ENCODE data around the gene ITPK1. TPM values are rescaled to one million over a fixed set of nuclear protein-coding genes. Genes with fewer than 3 reads are reported as not detected.

The ITPK1 gene
- total RNA-seq, 1 experiment from 2014 or later: 133 TPM

- Mint-ChIP-seq H3K9me3 (ENCODE audit: unreplicated experiment) (no peaks in the 10 kb centered on the region), H3K27me3 (ENCODE audit: insufficient read depth, unreplicated experiment) (no peaks in the 10 kb centered on the region), H3K4me1 (ENCODE audit: insufficient read depth, unreplicated experiment) (peaks cover 18% of the 10 kb centered on the region), H3K36me3 (ENCODE audit: insufficient read depth, unreplicated experiment) (peaks cover 9% of the 10 kb centered on the region), H3K27ac (ENCODE audit: low read depth, unreplicated experiment) (no peak overlapping the region), H3K4me3 (ENCODE audit: unreplicated experiment) (no peak overlapping the region)
- CTCF ChIA-PET: no interaction called here
- DNase-seq (ENCODE audit: unreplicated experiment): no peak
- no peak for TF ChIP-seq CTCF (IDR thresholded peaks at IDR 0.05; ENCODE audit: unreplicated experiment)
- intact Hi-C loops (cut with micrococcal nuclease): no loop called here
- no TSS peak for BruUV-seq (replicated peaks)
- POLR2A ChIA-PET: interaction anchor here (1.7 kb wide), 1 partner anchor 8 kb away, joined by 3 read pairs; no protein-coding TSS in a partner anchor
Measured at GRCh38 chr14:93078870-93079269, 36.9 kb downstream of the ITPK1 start.

GRCh38 chr14:93076755-93077154 lies 39.0 kb downstream of the ITPK1 start:
- H3K36me3 Mint-ChIP-seq (ENCODE audit: insufficient read depth, unreplicated experiment): peaks cover 9% of the 10 kb centered on the region
- no peaks in the 10 kb centered on the region for H3K27me3 Mint-ChIP-seq (ENCODE audit: insufficient read depth, unreplicated experiment)
- intact Hi-C loops (cut with micrococcal nuclease): no loop called here
- H3K4me1 Mint-ChIP-seq (ENCODE audit: insufficient read depth, unreplicated experiment): peaks cover 18% of the 10 kb centered on the region
- H3K4me3 Mint-ChIP-seq (ENCODE audit: unreplicated experiment): no peak overlapping the region
- DNase-seq (ENCODE audit: unreplicated experiment): no peak
- no peak overlapping the region for H3K27ac Mint-ChIP-seq (ENCODE audit: low read depth, unreplicated experiment)
- no peaks in the 10 kb centered on the region for H3K9me3 Mint-ChIP-seq (ENCODE audit: unreplicated experiment)
- TF ChIP-seq CTCF (IDR thresholded peaks at IDR 0.05; ENCODE audit: unreplicated experiment): no peak
- POLR2A ChIA-PET: no interaction called here
- CTCF ChIA-PET: interaction anchor here (0.9 kb wide), 1 partner anchor 108 kb away, joined by 4 read pairs; the partner anchor contains the start of genes LYSET and MOAP1
- BruUV-seq (replicated peaks): no TSS peak

GRCh38 chr14:93075891-93076290 lies 39.8 kb downstream of the ITPK1 start:
- H3K27me3 Mint-ChIP-seq (ENCODE audit: insufficient read depth, unreplicated experiment): no peaks in the 10 kb centered on the region
- no peak for DNase-seq (ENCODE audit: unreplicated experiment)
- H3K4me3 Mint-ChIP-seq (ENCODE audit: unreplicated experiment): no peak overlapping the region
- TF ChIP-seq CTCF (IDR thresholded peaks at IDR 0.05; ENCODE audit: unreplicated experiment): no peak
- H3K4me1 Mint-ChIP-seq (ENCODE audit: insufficient read depth, unreplicated experiment): peaks cover 18% of the 10 kb centered on the region
- BruUV-seq (replicated peaks): no TSS peak
- H3K9me3 Mint-ChIP-seq (ENCODE audit: unreplicated experiment): no peaks in the 10 kb centered on the region
- peaks cover 9% of the 10 kb centered on the region for H3K36me3 Mint-ChIP-seq (ENCODE audit: insufficient read depth, unreplicated experiment)
- ChIA-PET CTCF (interaction anchor here (0.7 kb wide), 1 partner anchor 85 kb away, joined by 3 read pairs; no protein-coding TSS in a partner anchor), POLR2A (interaction anchor here (0.7 kb wide), 1 partner anchor 14 kb away, joined by 3 read pairs; no protein-coding TSS in a partner anchor)
- intact Hi-C loops (cut with micrococcal nuclease): no loop called here
- no peak overlapping the region for H3K27ac Mint-ChIP-seq (ENCODE audit: low read depth, unreplicated experiment)

GRCh38 chr14:93073910-93074769 lies 41.6 kb downstream of the ITPK1 start:
- no peak for TF ChIP-seq CTCF (IDR thresholded peaks at IDR 0.05; ENCODE audit: unreplicated experiment)
- Mint-ChIP-seq H3K9me3 (ENCODE audit: unreplicated experiment) (no peaks in the 10 kb centered on the region), H3K4me1 (ENCODE audit: insufficient read depth, unreplicated experiment) (peaks cover 19% of the 10 kb centered on the region), H3K36me3 (ENCODE audit: insufficient read depth, unreplicated experiment) (peaks cover 16% of the 10 kb centered on the region), H3K27ac (ENCODE audit: low read depth, unreplicated experiment) (no peak overlapping the region), H3K27me3 (ENCODE audit: insufficient read depth, unreplicated experiment) (no peaks in the 10 kb centered on the region), H3K4me3 (ENCODE audit: unreplicated experiment) (no peak overlapping the region)
- no TSS peak for BruUV-seq (replicated peaks)
- POLR2A ChIA-PET: no interaction called here
- CTCF ChIA-PET: no interaction called here
- peak; percentile 60 for DNase-seq (ENCODE audit: unreplicated experiment)
- intact Hi-C loops (cut with micrococcal nuclease): no loop called here

All from MCF 10A (cell line).